CD14-positive monocyte (primary cell): ENCODE measurements around the gene FOXO1. TPM values are rescaled to one million over a fixed set of nuclear protein-coding genes. Genes with fewer than 3 reads are reported as not detected.

Experiments
- DNase-seq, 3 donors: peaks; one replicate each; pipeline ENCODE4 v3.0.0-alpha.2; 2011 to 2022
- H2AFZ ChIP-seq: 2 replicates; pipeline ENCODE4 v1.6.0; 2012; ENCODE audit warnings: mild to moderate bottlenecking, low read depth, low read length, inconsistent platforms; ENCODE audit not compliant: insufficient read depth, poor library complexity, severe bottlenecking
- H3K27ac ChIP-seq, 2 donors: 1 replicate in 1 of 2; 2 replicates in 1 of 2; pipeline ENCODE4 v1.5.1; 2012 to 2013; ENCODE audit warnings: low read length in 2 of 2, control low read depth in 1 of 2, inconsistent platforms in 1 of 2, low read depth in 1 of 2, mild to moderate bottlenecking in 1 of 2
- H3K27me3 ChIP-seq, 2 donors: one replicate each; pipeline versions ENCODE4 v1.6.0 to v1.6.1; 2011 to 2013; ENCODE audit warnings: low read length in 2 of 2; ENCODE audit not compliant: control insufficient read depth in 2 of 2, insufficient read depth in 2 of 2
- H3K36me3 ChIP-seq, 2 donors: replicated peaks in 1 of 2; 1 replicate in 1 of 2; 2 replicates in 1 of 2; pipeline versions ENCODE4 v1.5.1 to v1.6.1; 2012 to 2013; ENCODE audit warnings: low read length in 2 of 2, control low read depth in 1 of 2, inconsistent platforms in 1 of 2, mild to moderate bottlenecking in 1 of 2; ENCODE audit not compliant: insufficient read depth in 2 of 2, control insufficient read depth in 1 of 2
- H3K4me1 ChIP-seq, 2 donors: 1 replicate in 1 of 2; 2 replicates in 1 of 2; pipeline versions ENCODE4 v1.5.1 to v1.6.1; 2012 to 2013; ENCODE audit warnings: low read length in 2 of 2, control low read depth in 1 of 2, inconsistent platforms in 1 of 2, mild to moderate bottlenecking in 1 of 2, moderate library complexity in 1 of 2; ENCODE audit not compliant: insufficient read depth in 2 of 2, control insufficient read depth in 1 of 2
- H3K4me2 ChIP-seq: replicated peaks from 2 replicates; pipeline ENCODE3; 2012; ENCODE audit warnings: low read length, moderate library complexity, mild to moderate bottlenecking; ENCODE audit not compliant: poor library complexity, severe bottlenecking; ENCODE audit errors: extremely low read depth
- H3K4me3 ChIP-seq, 3 experiments: fragments of 200-600 bp in 1 of 3; sonication (generic) in 1 of 3; replicated peaks in 1 of 3; 1 replicate in 2 of 3; 2 replicates in 1 of 3; pipeline ENCODE4 v1.5.1; 2011 to 2013; ENCODE audit warnings: low read length in 3 of 3, mild to moderate bottlenecking in 3 of 3, control low read depth in 2 of 3, low read depth in 2 of 3, inconsistent platforms in 1 of 3, moderate library complexity in 1 of 3
- H3K79me2 ChIP-seq: 2 replicates; pipeline ENCODE4 v1.6.0; 2012; ENCODE audit warnings: mild to moderate bottlenecking, control low read depth, inconsistent platforms, low read length, moderate library complexity; ENCODE audit not compliant: insufficient read depth
- H3K9ac ChIP-seq: 2 replicates; pipeline ENCODE4 v1.6.0; 2017; ENCODE audit warnings: low read length, mild to moderate bottlenecking; ENCODE audit not compliant: insufficient read depth, poor library complexity, severe bottlenecking
- H3K9me3 ChIP-seq, 2 donors: replicated peaks in 1 of 2; 1 replicate in 1 of 2; 2 replicates in 1 of 2; pipeline versions ENCODE4 v1.5.1 to v1.6.1; 2012 to 2013; ENCODE audit warnings: low read length in 2 of 2, control low read depth in 1 of 2; ENCODE audit not compliant: control insufficient read depth in 1 of 2, insufficient read depth in 1 of 2
- H4K20me1 ChIP-seq: 2 replicates; pipeline ENCODE4 v1.6.0; 2012; ENCODE audit warnings: mild to moderate bottlenecking, low read length, control low read depth, moderate library complexity; ENCODE audit not compliant: insufficient read depth
- H3K27ac Mint-ChIP-seq, 7 donors: one replicate each; pipeline ENCODE4 v1.8.0; 2020; ENCODE audit warnings: mild to moderate bottlenecking in 7 of 7, mixed read lengths in 7 of 7, moderate library complexity in 6 of 7, inconsistent platforms in 2 of 7
- H3K27me3 Mint-ChIP-seq, 3 donors: one replicate each; pipeline ENCODE4 v1.8.0; 2021 to 2022; ENCODE audit warnings: low read depth in 3 of 3, mild to moderate bottlenecking in 3 of 3, mixed read lengths in 3 of 3, moderate library complexity in 3 of 3, inconsistent platforms in 1 of 3
- H3K36me3 Mint-ChIP-seq, 2 donors: one replicate each; pipeline ENCODE4 v1.8.0; 2020; ENCODE audit warnings: mixed read lengths in 2 of 2, inconsistent platforms in 1 of 2, mild to moderate bottlenecking in 1 of 2
- H3K4me1 Mint-ChIP-seq: one replicate; pipeline ENCODE4 v1.8.0; 2020; ENCODE audit warnings: mild to moderate bottlenecking, mixed read lengths
- H3K4me3 Mint-ChIP-seq, 2 donors: one replicate each; pipeline ENCODE4 v1.8.0; 2020; ENCODE audit warnings: mild to moderate bottlenecking in 2 of 2, mixed read lengths in 2 of 2, moderate library complexity in 1 of 2
- H3K9me3 Mint-ChIP-seq, 7 donors: one replicate each; pipeline ENCODE4 v1.8.0; 2020 to 2022; ENCODE audit warnings: mixed read lengths in 7 of 7, mild to moderate bottlenecking in 6 of 7, moderate library complexity in 6 of 7, inconsistent platforms in 2 of 7
- WGBS: methylation state at CpG from one replicate; pipeline ENCODE4 v1.1.5; 2013; ENCODE audit warnings: missing lambda C conversion rate; ENCODE audit not compliant: insufficient coverage; 5-methylcytosine and 5-hydroxymethylcytosine counted together
- intact Hi-C, 2 donors: fragments of 100-400 bp; cut with micrococcal nuclease; formaldehyde crosslinking; loops; one replicate each; pipeline versions ENCODE4 v1.15.0 to v1.15.1; 2023
- polyA plus RNA-seq, 3 donors: library from polyadenylated mRNA; depleted of rRNA in 1 of 3; unstranded in 2 of 3; stranded (reverse) in 1 of 3; fragments of 300-500 nt in 2 of 3; fragments of >200 nt in 1 of 3; fragmentation: Illumina TruSeq in 2 of 3; gene quantifications; 1 replicate in 2 of 3; 2 replicates in 1 of 3; pipeline ENCODE4 v1.2.3, GENCODE V29; 2012 to 2021
- TF ChIP-seq, protein P1 (sequence below): fragments of 200-600 bp; IDR thresholded peaks from one replicate; pipeline ENCODE4 v1.8.0; 2022; ENCODE audit warnings: antibody characterized with exemption, mild to moderate bottlenecking

Gene FOXO1
- polyA plus RNA-seq, 3 donors: 3.1 to 11.3 (median 8.0) TPM

- H3K4me3 Mint-ChIP-seq: no peak overlapping the region
- Histone ChIP-seq H3K4me1 (no peaks in the 10 kb centered on the region), H2AFZ (no peak overlapping the region), H3K79me2 (no peaks in the 10 kb centered on the region), H3K36me3 (peaks cover 0 to 9% of the 10 kb centered on the region in 2 donors), H3K27me3 (peaks cover 0 to 5% of the 10 kb centered on the region in 2 donors), H3K27ac (no peak overlapping the region), H3K9me3 (no peaks in the 10 kb centered on the region), H4K20me1 (peaks cover 55% of the 10 kb centered on the region), H3K9ac (no peak overlapping the region), H3K4me2 (no peak overlapping the region), H3K4me3 (no peak overlapping the region)
- H3K36me3 Mint-ChIP-seq: peaks cover 24 to 30% of the 10 kb centered on the region in 2 donors
- no peak for DNase-seq
- peaks cover 0 to 6% (median 0%) of the 10 kb centered on the region in 7 donors for H3K9me3 Mint-ChIP-seq
- TF ChIP-seq, protein P1, sequence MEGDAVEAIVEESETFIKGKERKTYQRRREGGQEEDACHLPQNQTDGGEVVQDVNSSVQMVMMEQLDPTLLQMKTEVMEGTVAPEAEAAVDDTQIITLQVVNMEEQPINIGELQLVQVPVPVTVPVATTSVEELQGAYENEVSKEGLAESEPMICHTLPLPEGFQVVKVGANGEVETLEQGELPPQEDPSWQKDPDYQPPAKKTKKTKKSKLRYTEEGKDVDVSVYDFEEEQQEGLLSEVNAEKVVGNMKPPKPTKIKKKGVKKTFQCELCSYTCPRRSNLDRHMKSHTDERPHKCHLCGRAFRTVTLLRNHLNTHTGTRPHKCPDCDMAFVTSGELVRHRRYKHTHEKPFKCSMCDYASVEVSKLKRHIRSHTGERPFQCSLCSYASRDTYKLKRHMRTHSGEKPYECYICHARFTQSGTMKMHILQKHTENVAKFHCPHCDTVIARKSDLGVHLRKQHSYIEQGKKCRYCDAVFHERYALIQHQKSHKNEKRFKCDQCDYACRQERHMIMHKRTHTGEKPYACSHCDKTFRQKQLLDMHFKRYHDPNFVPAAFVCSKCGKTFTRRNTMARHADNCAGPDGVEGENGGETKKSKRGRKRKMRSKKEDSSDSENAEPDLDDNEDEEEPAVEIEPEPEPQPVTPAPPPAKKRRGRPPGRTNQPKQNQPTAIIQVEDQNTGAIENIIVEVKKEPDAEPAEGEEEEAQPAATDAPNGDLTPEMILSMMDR: no peak
- peaks cover 4 to 15% (median 12%) of the 10 kb centered on the region in 3 donors for H3K27me3 Mint-ChIP-seq
- H3K4me1 Mint-ChIP-seq: no peaks in the 10 kb centered on the region
- no peak overlapping the region for H3K27ac Mint-ChIP-seq
- intact Hi-C loops: no loop called here
These were observed 110.0 kb downstream of the FOXO1 start for GRCh38 chr13:40556453-40556852.

GRCh38 chr13:40553356-40553755 lies 113.1 kb downstream of the FOXO1 start:
- Histone ChIP-seq H3K36me3 (no peaks in the 10 kb centered on the region), H3K27me3 (peaks cover 0 to 3% of the 10 kb centered on the region in 2 donors), H3K9ac (no peak overlapping the region), H3K9me3 (no peaks in the 10 kb centered on the region), H3K4me1 (no peaks in the 10 kb centered on the region), H2AFZ (no peak overlapping the region), H3K4me2 (no peak overlapping the region), H3K79me2 (no peaks in the 10 kb centered on the region), H3K4me3 (no peak overlapping the region), H4K20me1 (peaks cover 31% of the 10 kb centered on the region), H3K27ac (no peak overlapping the region)
- no peak for DNase-seq
- H3K4me3 Mint-ChIP-seq: no peak overlapping the region
- no peak overlapping the region for H3K27ac Mint-ChIP-seq
- no CpG with 5 or more reads among the region's 3 CpGs for WGBS
- peaks cover 3 to 8% of the 10 kb centered on the region in 2 donors for H3K36me3 Mint-ChIP-seq
- TF ChIP-seq, protein P1: no peak
- peaks cover 0 to 2% (median 0%) of the 10 kb centered on the region in 7 donors for H3K9me3 Mint-ChIP-seq
- no peaks in the 10 kb centered on the region for H3K4me1 Mint-ChIP-seq
- H3K27me3 Mint-ChIP-seq: no peaks in the 10 kb centered on the region
- intact Hi-C loops: no loop called here
